ENCODE results near the gene DCAF8L1. TPM values are rescaled to one million over a fixed set of nuclear protein-coding genes. Genes with fewer than 3 reads are reported as not detected.
"Not testable (repeated sequence)": the region's sequence is repeated elsewhere in the genome, so short reads cannot be mapped to it uniquely, and the experiment has no call there.

The DCAF8L1 gene
- not detected in 2 replicates for total RNA-seq (2014; rRNA removed)
- polyA plus RNA-seq (2012): not detected

- no peak for DNase-seq (ENCODE audit: low read depth)
Observed at GRCh38 chrX:27981349-27981748, at the start of gene DCAF8L1. Gene DCAF8L1, minus strand, starts transcription at chrX:27981449. Its CDS starts 115 bp downstream, at chrX:27981334.

GRCh38 chrX:28022371-28022770 is 41.1 kb upstream of the DCAF8L1 start:
- DNase-seq (ENCODE audit: low read depth): no peak

- no peak for DNase-seq (ENCODE audit: low read depth)
Observed at GRCh38 chrX:28016823-28017222, 35.6 kb upstream of the DCAF8L1 start.

- DNase-seq (ENCODE audit: low read depth): no peak
Observed at GRCh38 chrX:28015993-28016392, 34.7 kb upstream of the DCAF8L1 start.

DNA sequence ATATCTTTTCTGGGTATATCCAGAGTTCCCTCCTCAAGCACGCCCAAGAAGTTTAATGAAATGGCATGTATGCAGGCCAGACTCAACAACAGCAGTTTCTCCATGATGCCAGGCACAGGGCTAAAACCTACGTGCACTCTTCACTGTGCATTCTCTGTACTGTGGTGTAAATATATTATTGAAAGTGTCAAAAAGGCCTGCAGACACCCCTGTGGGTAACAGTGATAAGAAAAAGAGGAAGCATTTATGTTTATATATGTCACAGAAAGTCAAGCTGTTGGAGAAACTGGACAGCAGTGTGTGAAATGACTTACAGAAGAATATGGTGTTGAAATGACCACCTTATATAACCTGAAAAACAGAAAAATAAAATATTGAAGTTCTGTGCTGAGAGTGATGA is 29.6 kb upstream of the DCAF8L1 start:
- DNase-seq (ENCODE audit: low read depth): no peak

GRCh38 chrX:27998666-27999065 is 17.4 kb upstream of the DCAF8L1 start:
- no peak for DNase-seq (ENCODE audit: low read depth)

GRCh38 chrX:27997622-27998021 is 16.4 kb upstream of the DCAF8L1 start:
- no peak for DNase-seq (ENCODE audit: low read depth)

DNA sequence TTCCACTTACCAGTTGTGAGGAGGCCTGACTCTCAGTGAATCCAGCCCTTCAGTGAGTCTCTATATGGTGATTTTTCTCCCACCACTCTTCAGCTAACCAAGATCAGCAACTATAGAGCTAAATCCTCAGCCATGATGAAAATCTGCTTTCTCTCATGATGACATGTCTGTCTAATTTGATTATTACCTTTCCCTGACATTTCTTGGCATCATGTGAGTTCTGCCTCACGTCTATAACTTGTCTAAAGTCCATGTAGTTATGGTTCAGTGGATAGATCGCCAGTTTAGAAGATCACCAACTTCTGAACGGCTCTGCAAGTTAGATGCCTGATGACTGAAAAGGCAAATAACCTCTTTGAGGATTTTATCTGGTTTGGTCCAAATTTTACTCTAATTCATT is 14.9 kb upstream of the DCAF8L1 start:
- no peak for DNase-seq (ENCODE audit: low read depth)

DNA sequence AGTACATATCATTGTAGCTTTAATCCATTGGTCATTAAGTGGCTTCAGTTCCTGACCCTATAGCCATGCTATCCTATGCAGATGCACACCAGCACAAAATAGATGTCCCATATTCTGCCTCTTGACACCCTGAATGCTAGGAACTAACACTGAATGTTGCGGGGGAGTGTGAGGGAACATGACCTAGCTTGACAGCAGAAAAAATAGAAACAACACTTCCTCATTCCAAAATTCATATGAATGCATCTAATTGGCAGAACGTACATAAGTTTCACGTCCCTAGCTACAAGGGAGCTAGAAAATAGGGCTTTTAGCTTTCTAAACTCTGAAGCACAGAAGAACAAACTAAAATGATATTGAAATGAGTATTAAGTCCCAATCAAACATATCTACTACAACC is 14.4 kb upstream of the DCAF8L1 start:
- DNase-seq (ENCODE audit: low read depth): no peak

- no peak for DNase-seq (ENCODE audit: low read depth)
Observed at GRCh38 chrX:27987862-27988646, 6.8 kb upstream of the DCAF8L1 start.

DNA sequence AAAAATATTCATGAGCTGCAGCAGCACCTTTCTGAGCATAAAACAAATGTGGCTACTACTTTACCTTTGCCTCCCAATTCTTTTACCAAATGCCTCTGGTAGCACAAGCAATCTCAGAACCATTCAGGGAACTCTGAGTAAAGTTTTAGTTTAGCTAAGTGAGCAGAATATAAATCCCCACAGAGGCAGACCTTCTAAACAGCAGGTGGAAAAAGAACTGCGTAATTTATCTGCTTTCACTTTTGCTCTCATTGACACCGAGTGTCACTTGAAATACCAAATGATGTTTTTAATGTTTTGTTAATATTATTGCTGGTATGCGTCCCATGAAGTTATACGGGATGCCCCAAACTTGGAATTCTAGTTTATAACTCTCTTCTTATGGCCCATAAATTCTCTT is 4.3 kb downstream of the DCAF8L1 start:
- not testable (repeated sequence) for DNase-seq (ENCODE audit: low read depth)

DNA sequence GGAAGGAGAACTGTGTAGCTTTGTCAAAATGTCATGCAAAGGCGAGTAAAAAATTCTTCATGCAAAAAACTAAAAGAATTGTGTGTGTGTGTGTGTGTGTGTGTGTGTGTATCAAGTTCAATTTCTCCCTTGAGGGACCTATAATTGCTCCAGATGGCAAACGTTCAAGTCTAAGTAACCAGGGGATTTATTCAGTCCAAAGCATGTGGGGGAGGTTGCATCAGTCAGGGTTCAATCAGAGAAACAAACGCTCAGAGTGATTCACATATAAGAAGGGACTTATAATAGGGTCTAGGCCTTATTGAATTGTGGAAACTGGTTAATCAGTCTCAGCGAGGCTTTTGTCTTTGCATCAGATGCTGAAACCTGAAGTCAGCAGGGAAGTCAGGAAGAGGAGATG is 5.0 kb downstream of the DCAF8L1 start:
- DNase-seq (ENCODE audit: low read depth): no peak

DNA sequence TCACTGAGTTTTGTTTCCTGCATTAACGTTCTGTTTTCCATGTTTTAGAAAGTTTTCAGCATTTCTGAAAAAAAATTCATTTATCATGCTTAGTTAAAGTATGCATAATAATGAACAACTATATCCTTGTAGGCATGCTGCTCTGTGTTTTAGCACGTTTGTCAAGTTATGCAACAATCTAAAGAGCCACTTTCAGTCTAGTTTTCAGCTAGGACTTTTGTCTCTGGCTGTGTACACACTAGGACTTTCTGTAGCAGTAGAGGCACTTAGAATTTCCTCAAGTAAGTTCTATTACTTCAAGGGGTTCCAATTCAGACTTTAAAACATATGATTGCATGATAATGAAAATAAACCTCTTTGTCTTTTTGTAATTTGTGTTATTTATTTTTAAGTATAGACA is 12.4 kb downstream of the DCAF8L1 start:
- DNase-seq (ENCODE audit: low read depth): no peak

DNA sequence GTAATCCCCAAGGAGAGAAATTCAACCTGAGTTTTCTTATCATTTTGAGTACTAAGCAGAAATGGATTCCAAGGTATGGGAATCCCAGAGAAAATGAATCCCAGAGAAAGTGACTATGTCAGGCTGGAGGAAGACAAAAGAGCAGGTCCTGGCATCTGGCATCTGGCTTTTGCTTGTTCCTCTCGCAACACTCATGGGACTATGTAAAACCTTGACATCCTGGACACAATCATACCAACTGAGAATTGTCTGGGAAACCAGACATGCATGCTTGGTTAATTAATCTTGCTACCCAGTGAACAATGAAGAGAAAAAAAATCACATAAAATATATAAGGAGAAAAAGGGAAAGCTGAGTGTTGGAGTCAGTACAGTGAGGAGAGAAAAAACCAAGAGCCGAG is 12.9 kb downstream of the DCAF8L1 start:
- DNase-seq (ENCODE audit: low read depth): no peak

GRCh38 chrX:27966955-27967354 is 14.3 kb downstream of the DCAF8L1 start:
- no peak for DNase-seq (ENCODE audit: low read depth)

GRCh38 chrX:27966492-27966891 is 14.8 kb downstream of the DCAF8L1 start:
- no peak for DNase-seq (ENCODE audit: low read depth)

DNA sequence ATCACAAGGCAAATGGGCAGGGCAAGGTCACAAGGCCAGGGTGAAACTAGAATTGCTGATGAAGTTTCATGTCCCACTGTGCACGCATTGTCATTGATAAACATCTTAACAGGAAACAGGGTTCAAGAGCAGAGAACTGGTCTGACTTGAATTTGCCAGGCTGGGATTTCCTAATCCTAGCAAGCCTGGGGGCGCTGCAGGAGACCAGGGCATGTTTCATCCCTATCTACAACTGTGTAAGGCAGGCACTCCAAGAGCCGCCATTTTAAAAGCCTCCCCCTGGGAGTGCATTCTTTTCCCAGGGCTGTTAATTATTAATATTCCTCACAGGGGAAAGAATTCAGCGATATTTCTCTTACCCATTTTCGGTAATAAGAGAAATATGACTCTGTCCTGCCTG is 15.9 kb downstream of the DCAF8L1 start:
- not testable (repeated sequence) for DNase-seq (ENCODE audit: low read depth)

DNA sequence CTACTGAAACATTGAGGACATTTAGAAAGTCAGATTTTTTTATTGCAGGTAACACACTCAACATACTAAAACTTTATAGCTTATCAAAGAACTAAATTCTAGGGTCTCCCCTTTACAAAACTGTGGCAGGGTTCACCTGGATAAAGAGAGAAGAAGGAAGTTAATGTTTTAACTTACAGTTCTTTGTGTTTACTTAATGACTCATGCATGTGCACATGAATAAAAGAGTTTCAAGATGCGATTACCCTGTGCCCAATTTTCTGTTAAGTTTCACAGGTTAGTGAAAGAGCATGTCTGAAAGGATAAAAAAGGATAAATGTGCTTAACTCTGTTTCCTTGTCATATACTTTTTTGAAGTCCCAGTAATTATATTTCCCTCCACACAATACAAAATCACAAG is 16.8 kb downstream of the DCAF8L1 start:
- DNase-seq (ENCODE audit: low read depth): no peak

GRCh38 chrX:27960410-27960809 is 20.8 kb downstream of the DCAF8L1 start:
- not testable (repeated sequence) for DNase-seq (ENCODE audit: low read depth)

- no peak for DNase-seq (ENCODE audit: low read depth)
Observed at GRCh38 chrX:27953171-27953570, 28.1 kb downstream of the DCAF8L1 start.

DNA sequence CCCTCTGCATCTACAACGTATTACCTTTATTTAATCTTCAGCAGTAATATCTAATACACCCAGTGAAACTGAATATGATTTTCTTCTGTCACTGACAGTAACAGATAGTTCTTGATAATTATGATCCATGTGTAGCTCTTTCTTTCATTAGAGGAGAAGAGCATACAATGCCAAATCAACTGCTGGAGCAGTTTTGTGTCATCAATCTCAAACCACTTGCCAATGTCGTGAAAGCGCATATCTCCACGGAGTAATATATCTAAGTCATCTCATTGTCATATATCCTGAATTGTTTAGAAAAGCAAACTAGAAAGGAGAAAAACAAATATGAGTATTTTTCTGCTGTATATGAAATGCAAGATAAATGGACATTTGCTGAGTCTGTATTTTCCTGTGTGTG is 47.9 kb downstream of the DCAF8L1 start:
- DNase-seq (ENCODE audit: low read depth): no peak

Data from LHCN-M2 (cell line).